HG03432 (cell line): ENCODE measurements around the gene ATP2A2.
"Not testable (repeated sequence)": the region's sequence is repeated elsewhere in the genome, so short reads cannot be mapped to it uniquely, and the experiment has no call there.

Source experiments
- ATAC-seq: cut with Tn5 transposase; IDR thresholded peaks from one replicate; pipeline ENCODE4 v1.9.1; 2021; ENCODE audit warnings: mild to moderate bottlenecking, moderate library complexity; ENCODE audit not compliant: unreplicated experiment

Gene ATP2A2

DNA sequence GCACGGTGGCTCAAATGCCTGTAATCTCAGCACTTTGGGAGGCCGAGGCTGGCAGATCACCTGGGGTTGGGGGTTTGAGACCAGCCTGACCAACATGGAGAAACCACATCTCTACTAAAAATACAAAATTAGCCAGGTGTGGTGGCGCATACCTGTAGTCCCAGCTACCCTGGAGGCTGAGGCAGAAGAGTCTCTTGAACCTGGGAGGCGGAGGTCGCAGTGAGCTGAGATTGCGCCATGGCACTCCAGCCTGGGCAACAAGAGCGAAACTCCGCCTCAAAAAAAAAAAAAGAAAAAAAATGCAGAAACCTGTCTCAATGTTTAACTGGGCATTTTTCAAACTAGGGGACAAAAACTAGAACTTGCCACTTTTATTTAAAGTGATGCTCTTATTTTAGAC is 59.2 kb downstream of the ATP2A2 start:
- ATAC-seq: not testable (repeated sequence)

DNA sequence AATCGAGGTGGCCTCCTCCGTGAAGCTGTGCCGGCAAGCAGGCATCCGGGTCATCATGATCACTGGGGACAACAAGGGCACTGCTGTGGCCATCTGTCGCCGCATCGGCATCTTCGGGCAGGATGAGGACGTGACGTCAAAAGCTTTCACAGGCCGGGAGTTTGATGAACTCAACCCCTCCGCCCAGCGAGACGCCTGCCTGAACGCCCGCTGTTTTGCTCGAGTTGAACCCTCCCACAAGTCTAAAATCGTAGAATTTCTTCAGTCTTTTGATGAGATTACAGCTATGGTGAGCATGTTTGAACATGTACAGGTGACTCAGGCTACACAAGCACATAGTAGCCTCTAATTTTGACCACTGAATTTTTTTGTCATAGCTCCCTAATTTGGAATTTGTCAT is 59.7 kb downstream of the ATP2A2 start:
- ATAC-seq: no peak

DNA sequence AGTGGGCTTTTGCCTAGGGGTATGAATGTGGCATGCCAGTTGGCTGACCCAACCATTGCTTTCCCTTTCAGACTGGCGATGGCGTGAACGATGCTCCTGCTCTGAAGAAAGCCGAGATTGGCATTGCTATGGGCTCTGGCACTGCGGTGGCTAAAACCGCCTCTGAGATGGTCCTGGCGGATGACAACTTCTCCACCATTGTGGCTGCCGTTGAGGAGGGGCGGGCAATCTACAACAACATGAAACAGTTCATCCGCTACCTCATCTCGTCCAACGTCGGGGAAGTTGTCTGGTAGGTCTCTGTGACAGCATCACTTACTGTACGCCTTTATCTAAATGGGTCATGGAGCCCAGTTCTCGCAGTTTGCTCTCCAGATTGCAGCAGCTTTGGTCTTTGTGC is 61.1 kb downstream of the ATP2A2 start:
- ATAC-seq: no peak

DNA sequence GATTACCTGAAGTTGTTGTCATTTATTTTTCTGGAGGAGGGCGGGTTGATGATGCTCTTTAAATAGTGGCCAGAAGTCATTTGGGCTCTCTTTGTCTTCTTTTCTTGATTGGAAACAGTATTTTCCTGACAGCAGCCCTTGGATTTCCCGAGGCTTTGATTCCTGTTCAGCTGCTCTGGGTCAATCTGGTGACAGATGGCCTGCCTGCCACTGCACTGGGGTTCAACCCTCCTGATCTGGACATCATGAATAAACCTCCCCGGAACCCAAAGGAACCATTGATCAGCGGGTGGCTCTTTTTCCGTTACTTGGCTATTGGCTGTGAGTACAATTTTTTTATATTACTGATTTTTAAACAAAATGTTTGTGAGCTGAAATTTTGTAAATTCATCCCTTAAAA is 62.1 kb downstream of the ATP2A2 start:
- ATAC-seq: no peak

DNA sequence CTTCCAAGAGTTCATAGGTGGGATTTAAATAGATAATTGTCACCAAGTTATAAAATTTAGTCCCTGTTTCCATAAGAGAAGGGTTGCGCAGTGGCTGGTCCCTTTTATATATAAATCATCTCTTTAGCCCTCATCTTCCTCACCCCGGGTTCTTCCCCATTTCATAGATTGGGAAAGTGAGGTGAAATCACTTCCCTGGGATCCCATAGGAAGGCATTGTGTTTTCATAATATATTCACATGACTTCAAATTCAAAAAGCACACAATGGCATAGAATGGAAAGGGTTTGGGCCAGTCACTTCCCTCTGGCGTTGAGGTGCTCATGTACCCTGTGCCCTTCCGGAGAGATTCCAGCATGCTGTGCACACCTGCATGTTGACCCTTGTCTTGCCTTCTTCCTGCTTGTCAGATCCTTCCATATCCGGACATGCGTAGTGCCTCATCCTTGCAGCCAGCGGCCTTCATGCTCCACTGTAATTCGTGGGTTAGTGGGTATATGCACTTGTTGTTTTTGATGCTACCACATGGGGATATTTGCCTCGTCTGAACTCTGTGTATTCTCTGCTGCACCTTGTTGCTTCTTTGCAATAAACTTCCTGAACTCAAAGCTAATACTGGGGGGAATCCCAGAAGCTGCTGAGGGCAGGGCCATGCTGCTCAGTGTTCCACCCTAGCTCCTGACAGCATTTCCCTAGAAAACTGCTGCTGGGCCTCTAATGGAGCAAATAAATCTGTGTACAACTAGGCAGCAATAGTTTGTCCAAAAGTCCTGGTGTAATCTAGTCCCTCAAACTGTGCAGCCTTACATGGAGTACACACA is 62.9 kb downstream of the ATP2A2 start:
- ATAC-seq: no peak

DNA sequence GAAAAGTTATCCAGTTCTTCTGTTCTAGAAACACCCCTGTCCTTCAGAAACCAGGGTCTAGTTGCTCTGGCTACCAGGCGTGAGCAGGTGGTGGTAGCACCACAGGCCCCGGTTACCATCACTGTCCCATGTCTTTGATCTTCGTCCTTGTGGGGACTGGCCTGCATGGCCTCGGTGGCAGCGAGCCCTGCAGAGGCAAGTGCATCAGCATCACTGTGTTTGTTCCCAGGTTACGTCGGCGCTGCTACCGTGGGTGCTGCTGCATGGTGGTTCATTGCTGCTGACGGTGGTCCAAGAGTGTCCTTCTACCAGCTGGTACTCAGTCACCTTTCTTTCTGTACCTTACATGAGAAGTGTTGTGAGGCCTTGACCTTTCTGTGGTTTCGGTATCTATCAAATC is 63.6 kb downstream of the ATP2A2 start:
- ATAC-seq: no peak

DNA sequence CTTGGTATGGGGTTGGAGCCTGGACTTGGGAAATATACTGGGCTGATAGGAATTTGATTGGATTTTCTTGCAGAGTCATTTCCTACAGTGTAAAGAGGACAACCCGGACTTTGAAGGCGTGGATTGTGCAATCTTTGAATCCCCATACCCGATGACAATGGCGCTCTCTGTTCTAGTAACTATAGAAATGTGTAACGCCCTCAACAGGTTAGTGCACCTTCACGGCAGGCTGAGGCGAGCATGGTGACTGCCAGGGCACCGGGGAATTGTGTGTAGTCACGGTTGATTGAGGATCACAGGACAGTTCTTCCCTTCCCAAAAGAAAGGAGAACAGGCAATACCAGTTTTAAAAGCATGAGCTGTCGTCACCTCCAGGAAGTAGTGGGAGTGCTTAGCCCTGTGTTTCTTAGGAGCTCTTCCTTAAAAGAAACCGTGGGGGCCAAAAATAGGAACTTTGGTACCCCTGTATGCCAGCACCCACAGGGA is 64.2 kb downstream of the ATP2A2 start:
- no peak for ATAC-seq

DNA sequence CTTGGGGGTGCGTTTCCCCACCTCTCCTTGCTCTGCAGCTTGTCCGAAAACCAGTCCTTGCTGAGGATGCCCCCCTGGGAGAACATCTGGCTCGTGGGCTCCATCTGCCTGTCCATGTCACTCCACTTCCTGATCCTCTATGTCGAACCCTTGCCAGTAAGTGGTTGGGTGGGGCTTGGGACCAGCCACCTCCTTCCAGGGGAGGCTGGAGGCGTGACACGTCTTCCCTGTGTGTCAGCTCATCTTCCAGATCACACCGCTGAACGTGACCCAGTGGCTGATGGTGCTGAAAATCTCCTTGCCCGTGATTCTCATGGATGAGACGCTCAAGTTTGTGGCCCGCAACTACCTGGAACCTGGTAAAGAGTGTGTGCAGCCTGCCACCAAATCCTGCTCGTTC is 64.9 kb downstream of the ATP2A2 start:
- no peak for ATAC-seq

DNA sequence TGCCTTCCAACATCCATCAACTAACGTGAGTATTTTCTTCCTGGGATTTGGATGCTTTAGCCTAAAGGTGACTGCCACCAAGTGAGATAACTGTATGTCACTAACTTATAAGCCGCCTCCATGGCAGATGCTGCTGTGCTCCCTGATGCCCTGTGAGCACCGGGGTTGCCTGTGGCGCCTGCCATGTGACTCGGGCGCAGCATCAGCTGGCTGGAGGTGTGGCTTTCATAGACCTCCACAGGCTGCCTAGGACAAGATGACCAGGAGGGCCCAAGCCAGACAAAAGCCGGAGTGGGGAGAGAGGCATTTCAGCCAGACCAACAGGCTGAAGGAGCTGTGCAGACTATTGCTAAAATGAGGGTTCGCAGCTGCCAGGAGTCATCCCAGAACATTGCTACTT is 66.7 kb downstream of the ATP2A2 start:
- ATAC-seq: no peak

DNA sequence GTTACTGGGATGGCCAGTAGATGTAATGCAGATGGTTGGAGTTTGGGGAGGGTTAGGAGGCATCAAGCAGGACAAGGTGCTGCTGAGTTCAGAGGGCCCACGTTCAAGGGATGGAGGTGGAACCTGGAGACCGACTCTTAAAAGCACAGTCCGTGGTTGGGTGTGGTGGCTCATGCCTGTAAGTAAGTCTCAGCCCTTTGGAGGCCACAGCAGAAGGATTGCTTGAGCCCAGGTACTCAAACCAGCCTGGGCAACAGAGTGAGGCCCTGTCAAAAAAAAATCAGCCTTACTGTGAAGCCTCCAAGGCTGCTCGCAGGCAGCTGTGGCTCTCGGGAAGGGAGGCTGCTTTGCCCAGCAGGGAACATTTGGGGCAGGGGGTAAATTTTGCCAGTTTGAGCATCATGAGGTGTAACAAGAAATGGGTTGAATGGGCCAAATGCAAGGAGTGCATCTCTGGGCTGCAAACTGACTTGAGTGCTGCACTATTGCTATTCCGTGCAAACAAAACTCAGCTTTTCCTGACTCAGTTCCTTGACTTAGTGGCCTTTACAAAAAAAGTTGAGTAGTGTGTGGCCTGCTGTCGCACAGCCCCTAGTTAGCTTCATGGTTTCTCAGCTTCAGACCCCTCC is 67.5 kb downstream of the ATP2A2 start:
- no peak for ATAC-seq

DNA sequence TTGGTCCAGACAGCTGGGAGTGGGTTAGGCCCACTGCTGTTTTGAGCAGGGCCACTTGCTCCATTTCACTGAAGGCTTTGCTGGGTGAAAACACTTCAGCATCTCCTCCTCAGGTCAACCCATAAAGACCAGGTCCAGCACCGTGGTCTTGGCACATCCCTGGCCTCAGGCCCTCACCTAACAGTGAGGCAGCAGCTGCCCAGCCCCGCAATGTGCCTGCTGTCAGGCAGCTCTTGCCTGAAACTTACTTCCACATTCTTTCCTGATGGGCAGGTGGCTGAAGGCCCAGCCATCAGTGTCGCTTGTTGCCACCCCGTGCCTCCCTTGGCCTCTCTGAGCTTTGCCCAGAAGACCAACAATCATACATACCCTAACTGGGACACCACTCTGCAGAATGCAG is 68.0 kb downstream of the ATP2A2 start:
- ATAC-seq: no peak

DNA sequence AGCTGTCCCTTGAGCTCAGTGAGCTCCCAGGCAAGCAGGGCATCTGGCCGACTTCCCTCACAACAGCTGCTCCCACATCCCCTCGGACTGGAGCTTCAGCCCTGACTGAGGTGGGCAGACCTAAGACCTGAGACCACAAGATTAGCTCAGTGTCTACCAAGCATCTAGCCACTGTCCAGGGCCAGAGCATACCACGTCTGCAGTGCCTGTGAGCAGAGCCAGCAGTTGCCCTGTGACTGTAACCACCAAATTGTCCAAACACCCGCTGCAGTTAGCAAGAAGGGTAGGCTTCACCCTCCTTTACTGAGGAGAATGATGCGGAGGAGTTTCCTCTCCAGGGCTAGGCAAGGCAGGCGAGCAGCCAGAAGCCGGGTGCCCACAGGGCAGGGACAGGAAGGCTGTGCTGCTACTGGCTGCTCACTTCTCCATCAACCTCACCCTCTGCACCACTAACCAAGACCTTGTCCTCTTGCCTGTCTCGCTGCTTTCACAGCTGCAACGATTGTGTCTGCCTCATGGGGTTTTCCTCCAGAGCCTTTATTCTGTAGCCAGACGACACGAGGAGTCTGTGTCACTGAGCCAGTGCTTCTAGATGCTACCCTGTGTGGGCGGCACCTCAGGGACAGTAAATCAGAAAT is 68.6 kb downstream of the ATP2A2 start:
- no peak for ATAC-seq

DNA sequence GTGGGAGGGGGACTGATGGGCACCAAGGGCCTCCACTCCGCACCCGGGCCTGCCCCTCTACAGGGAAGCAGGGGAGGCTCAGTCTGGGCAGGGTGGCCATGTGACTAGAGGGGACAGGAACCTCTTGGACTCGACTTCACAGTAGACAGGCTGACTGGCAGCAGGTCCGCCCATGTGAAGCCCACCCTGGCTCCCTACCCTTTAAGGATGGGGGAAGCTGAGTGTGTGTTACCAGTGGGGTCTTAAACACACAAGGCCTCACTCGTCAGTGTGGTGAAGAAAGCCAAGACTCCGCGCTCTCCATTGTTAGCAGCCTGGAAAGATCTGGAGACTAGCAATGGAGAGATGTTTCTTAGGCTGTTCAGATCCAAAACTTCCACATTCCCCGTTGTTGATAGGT is 70.1 kb downstream of the ATP2A2 start:
- no peak for ATAC-seq

DNA sequence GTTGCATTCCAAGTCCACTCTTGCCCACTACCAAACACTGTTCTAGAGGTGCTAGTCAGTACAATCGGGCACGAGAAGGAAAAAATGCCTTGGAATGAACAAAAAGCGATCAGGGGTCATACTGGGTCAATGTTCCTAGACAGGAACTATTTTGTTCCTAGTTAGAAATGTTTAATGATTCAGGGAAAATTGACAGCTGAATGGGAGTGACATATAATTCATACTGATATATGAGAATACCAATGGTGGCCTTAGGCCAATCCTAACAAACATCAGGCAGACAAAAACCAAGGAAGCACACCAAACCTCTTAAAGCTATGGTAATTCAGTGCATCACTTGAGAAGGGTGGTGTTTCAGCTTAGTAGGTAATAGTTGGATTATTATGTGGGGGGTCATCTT is 71.4 kb downstream of the ATP2A2 start:
- no peak for ATAC-seq

DNA sequence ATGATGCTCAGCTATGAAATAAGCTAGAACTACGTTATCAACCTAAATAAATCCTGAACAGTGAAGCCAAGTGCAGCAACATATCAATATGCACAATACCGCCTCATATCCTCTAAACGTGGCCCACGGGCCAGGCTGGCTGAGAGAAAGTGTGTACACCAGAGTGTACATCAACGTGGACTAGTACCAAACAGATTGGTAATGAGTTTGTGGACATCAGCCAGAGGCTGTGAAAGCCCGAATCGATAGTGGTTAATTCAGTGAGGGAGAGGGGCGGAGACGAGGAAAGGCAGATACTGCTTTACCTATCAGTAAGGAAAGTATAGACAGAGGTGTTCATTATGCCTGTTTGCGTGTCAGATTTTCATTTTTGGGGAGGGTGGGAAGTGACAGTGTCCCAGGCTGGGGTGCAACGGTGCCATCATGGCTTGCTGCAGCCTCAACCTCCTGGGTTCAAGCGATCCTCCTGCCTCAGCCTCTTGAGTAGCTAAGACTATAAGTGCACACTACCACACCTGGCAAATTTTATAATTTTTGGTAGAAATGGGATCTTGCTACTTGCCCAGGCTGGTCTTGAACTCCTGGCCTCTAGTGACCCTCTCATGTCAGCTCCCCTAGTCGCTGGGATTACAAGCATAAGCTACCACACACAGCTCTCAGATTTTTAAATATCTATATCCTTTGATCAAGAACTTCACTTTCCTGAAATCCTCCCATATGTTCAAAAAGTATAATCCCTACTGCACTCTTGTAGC is 72.3 kb downstream of the ATP2A2 start:
- no peak for ATAC-seq

DNA sequence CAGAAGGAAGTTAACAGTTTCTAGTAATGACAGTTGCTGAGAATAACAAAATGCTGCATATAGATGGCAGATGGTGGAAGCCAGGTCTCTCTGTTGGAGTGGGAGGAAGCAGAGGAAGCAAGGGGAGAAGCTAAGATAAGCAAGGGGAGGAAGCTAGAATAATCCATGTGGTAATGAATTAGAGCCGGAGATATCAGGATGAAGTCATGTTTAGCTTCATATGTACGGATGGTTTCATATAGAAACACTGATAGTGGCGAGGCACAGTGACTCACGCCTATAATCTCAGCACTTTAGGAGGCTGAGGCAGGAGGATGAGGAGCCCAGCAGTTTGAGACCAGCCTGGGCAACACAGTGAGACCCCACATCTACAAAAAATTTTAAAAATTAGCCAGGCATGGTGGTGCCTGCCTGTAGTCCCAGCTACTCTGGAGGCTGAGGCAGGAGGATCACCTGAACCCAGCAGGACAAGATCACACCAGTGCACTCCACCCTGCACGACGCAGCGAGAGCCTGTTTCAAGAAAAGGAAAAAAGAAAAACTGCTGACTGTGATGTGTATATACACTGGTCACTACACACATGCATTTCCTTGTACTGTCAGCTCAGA is 73.2 kb downstream of the ATP2A2 start:
- no peak for ATAC-seq

DNA sequence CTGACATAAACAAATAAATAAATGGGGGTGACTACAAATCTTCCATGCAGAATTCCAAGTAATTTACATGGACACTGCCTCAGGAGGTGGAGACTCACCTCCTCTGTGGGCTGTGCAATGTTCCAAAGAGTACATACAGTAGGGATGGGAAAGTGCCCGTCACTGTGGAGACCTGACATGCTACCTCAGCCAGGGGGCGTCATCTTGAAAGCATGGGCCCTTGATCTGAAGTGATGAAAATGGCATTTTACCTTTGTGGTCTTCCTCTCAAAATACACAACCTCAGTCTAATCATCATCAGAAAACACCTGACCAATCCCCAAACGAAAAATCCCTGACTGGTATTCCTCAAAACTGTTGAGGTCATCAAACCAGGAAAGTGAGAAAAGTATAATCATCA is 74.0 kb downstream of the ATP2A2 start:
- no peak for ATAC-seq

DNA sequence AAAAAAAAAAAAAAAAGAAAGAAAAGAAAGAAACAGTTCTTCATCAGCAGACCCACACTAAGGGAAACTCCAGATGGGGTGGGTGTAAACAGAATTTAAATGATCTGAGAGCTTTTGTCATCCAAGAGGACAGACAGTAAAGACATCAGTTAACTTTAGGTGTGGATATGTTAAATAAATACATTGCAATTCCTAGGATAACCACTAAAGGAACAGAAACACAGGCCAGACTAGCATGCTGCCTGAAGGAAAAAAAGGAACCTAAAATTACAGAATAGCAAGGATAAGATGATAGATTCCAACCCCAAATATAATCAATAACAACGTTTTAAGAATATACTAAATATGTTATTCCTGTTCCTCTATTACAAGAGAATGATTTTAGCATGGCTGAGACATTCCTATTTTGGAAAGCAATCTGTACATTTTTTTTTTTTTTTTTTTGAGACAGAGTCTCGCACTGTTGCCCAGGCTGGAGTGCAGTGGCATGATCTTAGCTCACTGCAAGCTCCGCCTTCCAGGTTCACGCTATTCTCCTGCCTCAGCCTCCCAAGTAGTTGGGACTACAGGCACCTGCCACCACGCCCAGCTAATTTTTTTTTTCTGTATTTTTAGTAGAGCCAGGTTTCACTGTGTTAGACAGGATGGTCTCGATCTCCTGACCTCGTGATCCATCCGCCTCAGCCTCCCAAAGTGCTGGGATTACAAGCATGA is 77.5 kb downstream of the ATP2A2 start:
- ATAC-seq: not testable (repeated sequence)

DNA sequence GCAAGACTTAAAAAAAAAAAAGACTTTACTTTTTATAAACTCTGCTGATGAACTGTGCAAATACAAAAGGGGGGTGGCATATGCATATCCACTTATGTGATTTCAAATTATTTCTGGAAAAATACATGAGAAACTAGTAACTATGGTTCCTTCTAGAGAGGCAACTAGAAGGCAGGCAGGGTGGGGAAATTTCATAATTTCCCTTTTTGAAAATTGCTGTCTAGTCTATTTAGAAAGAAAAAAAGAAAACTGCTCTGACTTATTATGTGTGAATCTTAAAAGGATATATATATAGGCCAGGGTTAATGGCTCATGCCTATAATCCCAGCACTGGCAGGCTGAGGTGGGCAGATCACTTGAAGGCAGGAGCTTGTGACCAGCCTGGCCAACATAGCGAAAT is 80.2 kb downstream of the ATP2A2 start:
- no peak for ATAC-seq
